Esophagus (tissue), 2 donors: ENCODE data around the gene DNLZ. TPM values are rescaled to one million over a fixed set of nuclear protein-coding genes. Genes with fewer than 3 reads are reported as not detected.

Experiments used
- H3K27ac ChIP-seq, 2 donors: one replicate each; pipeline ENCODE4 v1.5.1; 2013; ENCODE audit warnings: low read depth in 2 of 2, mild to moderate bottlenecking in 2 of 2, inconsistent platforms in 1 of 2, low read length in 1 of 2, moderate library complexity in 1 of 2
- H3K27me3 ChIP-seq, 2 donors: one replicate each; pipeline ENCODE4 v1.6.1; 2013; ENCODE audit warnings: low read length in 2 of 2, control low read depth in 1 of 2, mild to moderate bottlenecking in 1 of 2; ENCODE audit not compliant: insufficient read depth in 2 of 2, control insufficient read depth in 1 of 2
- H3K36me3 ChIP-seq, 2 donors: one replicate each; pipeline ENCODE4 v1.6.1; 2013; ENCODE audit warnings: low read length in 1 of 2; ENCODE audit not compliant: control insufficient read depth in 2 of 2, insufficient read depth in 2 of 2
- H3K4me1 ChIP-seq, 2 donors: one replicate each; pipeline ENCODE4 v1.6.1; 2013; ENCODE audit warnings: low read length in 1 of 2; ENCODE audit not compliant: control insufficient read depth in 2 of 2, insufficient read depth in 2 of 2
- H3K4me3 ChIP-seq, 2 donors: one replicate each; pipeline ENCODE4 v1.5.1; 2013; ENCODE audit warnings: low read length in 2 of 2, mild to moderate bottlenecking in 2 of 2, low read depth in 1 of 2, moderate library complexity in 1 of 2
- H3K9me3 ChIP-seq, 2 donors: one replicate each; pipeline ENCODE4 v1.6.1; 2013; ENCODE audit warnings: mild to moderate bottlenecking in 2 of 2, low read depth in 1 of 2, low read length in 1 of 2, moderate library complexity in 1 of 2; ENCODE audit not compliant: control insufficient read depth in 2 of 2, insufficient read depth in 1 of 2
- WGBS, 2 donors: extraction: QIAGEN DNeasy Blood & Tissue Kit; methylation state at CpG; one replicate each; pipeline ENCODE4 v1.1.7; 2013; 5-methylcytosine and 5-hydroxymethylcytosine counted together
- polyA plus RNA-seq, 2 donors: library from polyadenylated mRNA; stranded (reverse); fragments of 200-250 nt; gene quantifications; one replicate each; pipeline ENCODE4 v1.2.3, GENCODE V29; 2013
- donor health status: healthy with polysubstance abuse.
- donor health status: Bipolar disorder and iron deficiency.

Gene DNLZ
- polyA plus RNA-seq, 2 donors: 7.1 to 10.1 TPM

GRCh38 chr9:136336156-136336870 lies 27.2 kb downstream of the DNLZ start:
- Histone ChIP-seq H3K27ac (no peak overlapping the region), H3K4me3 (no peak overlapping the region), H3K4me1 (peaks cover 0 to 2% of the 10 kb centered on the region in 2 donors), H3K27me3 (no peaks in the 10 kb centered on the region), H3K9me3 (no peaks in the 10 kb centered on the region), H3K36me3 (peaks cover 0 to 6% of the 10 kb centered on the region in 2 donors)
- WGBS, 2 donors: 81 to 82% methylated on average over 27 to 30 of the region's 30 CpGs

DNA sequence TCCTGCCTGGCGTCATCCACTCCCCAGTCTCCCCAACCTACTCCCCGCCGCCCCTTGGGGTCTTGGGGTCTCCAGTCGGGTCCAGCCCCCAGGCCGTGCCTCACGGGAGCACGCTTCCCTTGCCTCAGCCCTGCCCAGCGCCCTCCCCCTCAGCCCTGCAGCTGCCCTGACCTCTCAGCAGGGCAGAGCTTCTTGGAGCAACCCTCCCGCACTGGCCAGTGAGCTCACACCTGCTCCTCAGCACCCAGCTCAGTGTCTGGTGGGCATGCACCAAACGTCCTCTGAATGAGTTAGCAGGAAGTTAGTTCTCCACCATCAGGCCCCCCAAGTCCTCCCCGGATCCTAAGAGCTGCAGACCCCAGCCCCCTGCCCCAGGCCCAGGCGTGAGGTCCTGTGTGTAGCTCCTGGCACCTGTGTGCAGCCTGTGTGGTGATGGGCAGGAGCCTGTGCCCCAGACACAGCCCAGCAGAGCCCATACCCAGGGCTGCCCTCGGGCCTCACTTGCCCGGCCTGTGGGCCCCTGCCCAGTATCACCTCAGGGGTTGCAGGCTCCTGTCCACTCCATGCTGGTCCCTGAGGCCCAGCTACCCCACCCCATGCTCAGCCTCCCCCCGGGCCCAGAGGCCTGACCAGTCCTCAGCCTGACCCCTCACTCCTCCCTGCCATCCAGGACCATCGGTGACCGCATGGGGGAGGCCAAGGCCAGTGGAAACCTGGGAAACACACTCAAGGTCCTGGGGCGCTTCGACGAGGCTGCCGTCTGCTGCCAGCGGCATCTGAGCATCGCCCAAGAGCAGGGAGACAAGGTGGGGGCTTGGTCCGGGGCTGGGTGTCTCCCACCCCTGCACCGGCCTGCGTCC lies 28.0 kb downstream of the DNLZ start:
- Histone ChIP-seq H3K27ac (no peak overlapping the region), H3K36me3 (peaks cover 0 to 6% of the 10 kb centered on the region in 2 donors), H3K9me3 (no peaks in the 10 kb centered on the region), H3K4me3 (no peak overlapping the region), H3K27me3 (no peaks in the 10 kb centered on the region), H3K4me1 (peaks cover 0 to 2% of the 10 kb centered on the region in 2 donors)
- WGBS, 2 donors: 81 to 82% methylated on average over 26 of the region's 26 CpGs

DNA sequence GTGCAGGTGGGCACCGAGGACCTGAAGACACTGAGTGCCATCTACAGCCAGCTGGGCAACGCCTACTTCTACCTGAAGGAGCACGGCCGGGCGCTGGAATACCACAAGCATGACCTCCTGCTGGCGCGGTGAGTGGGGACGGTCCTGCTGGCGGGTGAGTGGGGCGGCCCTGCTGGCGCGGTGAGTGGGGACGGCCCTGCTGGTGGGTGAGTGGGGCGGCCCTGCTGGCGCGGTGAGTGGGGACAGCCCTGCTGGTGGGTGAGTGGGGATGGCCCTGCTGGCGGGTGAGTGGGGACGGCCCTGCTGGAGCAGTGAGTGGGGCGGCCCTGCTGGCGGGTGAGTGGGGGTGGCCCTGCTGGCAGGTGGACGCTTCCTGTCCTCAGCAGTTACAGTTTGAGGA lies 29.0 kb downstream of the DNLZ start:
- Histone ChIP-seq H3K4me1 (peaks cover 0 to 2% of the 10 kb centered on the region in 2 donors), H3K27ac (no peak overlapping the region), H3K27me3 (no peaks in the 10 kb centered on the region), H3K4me3 (no peak overlapping the region), H3K9me3 (no peaks in the 10 kb centered on the region), H3K36me3 (peaks cover 0 to 6% of the 10 kb centered on the region in 2 donors)
- WGBS, 2 donors: 91 to 95% methylated on average over 21 of the region's 21 CpGs

GRCh38 chr9:136333486-136333885 lies 30.1 kb downstream of the DNLZ start:
- Histone ChIP-seq H3K4me3 (no peak overlapping the region), H3K4me1 (peaks cover 2 to 7% of the 10 kb centered on the region in 2 donors), H3K9me3 (no peaks in the 10 kb centered on the region), H3K36me3 (peaks cover 0 to 6% of the 10 kb centered on the region in 2 donors), H3K27me3 (no peaks in the 10 kb centered on the region), H3K27ac (no peak overlapping the region)
- 90 to 91% methylated on average over 17 of the region's 17 CpGs for WGBS, 2 donors

DNA sequence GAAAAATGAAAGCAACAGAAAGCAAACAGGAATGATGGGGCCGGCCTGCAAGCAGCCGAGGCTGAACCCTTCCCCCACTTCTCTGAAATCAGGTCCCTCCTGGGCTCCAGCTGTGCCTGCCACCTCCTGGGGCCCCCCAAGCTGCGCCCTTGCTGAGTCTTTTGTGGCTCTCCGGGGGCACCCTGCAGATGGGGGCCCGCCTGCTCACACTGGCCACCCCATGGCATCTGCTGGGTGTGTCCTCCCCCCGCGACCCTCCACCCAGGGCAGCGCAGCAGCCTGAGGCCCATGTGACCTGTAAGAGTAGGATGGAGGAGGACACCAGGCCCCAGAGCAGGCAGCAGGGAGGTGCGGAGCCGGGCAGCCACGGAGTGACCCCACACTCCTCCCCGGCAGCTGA lies 30.5 kb downstream of the DNLZ start:
- peaks cover 2 to 11% of the 10 kb centered on the region in 2 donors for H3K4me1 ChIP-seq
- no peaks in the 10 kb centered on the region for H3K9me3 ChIP-seq
- WGBS, 2 donors: 83 to 89% methylated on average over 12 of the region's 12 CpGs

GRCh38 chr9:136332482-136332983 lies 31.0 kb downstream of the DNLZ start:
- H3K27ac ChIP-seq: no peak overlapping the region
- no peak overlapping the region for H3K4me3 ChIP-seq
- peaks cover 0 to 4% of the 10 kb centered on the region in 2 donors for H3K36me3 ChIP-seq
- H3K9me3 ChIP-seq: no peaks in the 10 kb centered on the region
- H3K4me1 ChIP-seq: peaks cover 2 to 13% of the 10 kb centered on the region in 2 donors
- H3K27me3 ChIP-seq: no peaks in the 10 kb centered on the region
- WGBS, 2 donors: 84 to 86% methylated on average over 11 of the region's 11 CpGs

More for the DNA sequence above, 30.5 kb downstream of the DNLZ start:
- Histone ChIP-seq H3K36me3 (peaks cover 0 to 6% of the 10 kb centered on the region in 2 donors), H3K27me3 (no peaks in the 10 kb centered on the region), H3K4me3 (no peak overlapping the region), H3K27ac (no peak overlapping the region)

- Histone ChIP-seq H3K27ac (no peak overlapping the region), H3K27me3 (no peaks in the 10 kb centered on the region), H3K4me1 (peaks cover 2 to 13% of the 10 kb centered on the region in 2 donors), H3K4me3 (no peak overlapping the region), H3K9me3 (no peaks in the 10 kb centered on the region), H3K36me3 (no peaks in the 10 kb centered on the region)
- 83 to 86% methylated on average over 46 of the region's 46 CpGs for WGBS, 2 donors
Measured at GRCh38 chr9:136331556-136332481, 31.7 kb downstream of the DNLZ start.

DNA sequence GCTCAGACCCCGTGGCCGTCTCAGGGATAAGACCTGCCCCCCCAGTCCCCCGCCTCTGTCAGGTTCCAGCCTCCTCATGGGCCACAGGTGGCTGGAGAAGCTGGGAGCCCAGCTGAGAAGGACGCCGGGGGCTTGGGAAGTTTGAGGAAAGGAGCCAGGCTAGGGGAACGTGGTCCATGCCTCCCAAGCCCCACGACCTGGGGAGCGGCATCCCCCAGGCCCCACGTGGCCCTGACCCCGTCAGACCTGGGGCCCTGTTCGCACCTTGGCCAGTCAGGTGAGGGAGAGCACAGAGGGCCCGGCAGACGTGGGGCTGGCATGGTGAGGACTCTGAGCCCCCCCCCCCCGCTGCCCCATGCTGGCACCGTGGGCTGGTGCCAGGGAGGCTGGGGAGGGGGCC lies 32.5 kb downstream of the DNLZ start:
- Histone ChIP-seq H3K4me1 (peaks cover 2 to 13% of the 10 kb centered on the region in 2 donors), H3K27me3 (no peaks in the 10 kb centered on the region), H3K9me3 (no peaks in the 10 kb centered on the region), H3K27ac (no peak overlapping the region), H3K36me3 (no peaks in the 10 kb centered on the region), H3K4me3 (no peak overlapping the region)
- 82 to 88% methylated on average over 15 of the region's 15 CpGs for WGBS, 2 donors
